ENCODE results near the gene THADA.

THADA gene

GRCh38 chr2:43495727-43496126 is 100.1 kb downstream of the THADA start:
- DNase-seq (ENCODE audit: low read depth in 2 of 2), result no peak

GRCh38 chr2:43493954-43494353 is 101.9 kb downstream of the THADA start:
- no peak for DNase-seq (ENCODE audit: low read depth in 2 of 2)

GRCh38 chr2:43491065-43491639 is 104.7 kb downstream of the THADA start:
- DNase-seq (ENCODE audit: low read depth in 2 of 2), result no peak

GRCh38 chr2:43490252-43490786 is 105.5 kb downstream of the THADA start:
- DNase-seq (ENCODE audit: low read depth in 2 of 2), result no peak

GRCh38 chr2:43488737-43489136 is 107.1 kb downstream of the THADA start:
- no peak for DNase-seq (ENCODE audit: low read depth in 2 of 2)

GRCh38 chr2:43486603-43487002 is 109.2 kb downstream of the THADA start:
- DNase-seq (ENCODE audit: low read depth in 2 of 2), result no peak

- no peak for DNase-seq (ENCODE audit: low read depth in 2 of 2)
Measured at GRCh38 chr2:43484323-43484930, 111.4 kb downstream of the THADA start.

GRCh38 chr2:43482961-43483360 is 112.9 kb downstream of the THADA start:
- no peak for DNase-seq (ENCODE audit: low read depth in 2 of 2)

- DNase-seq (ENCODE audit: low read depth in 2 of 2), result no peak
Measured at GRCh38 chr2:43481927-43482542, 113.8 kb downstream of the THADA start.

- no peak for DNase-seq (ENCODE audit: low read depth in 2 of 2)
Measured at GRCh38 chr2:43480874-43481273, 115.0 kb downstream of the THADA start.

- no peak for DNase-seq (ENCODE audit: low read depth in 2 of 2)
Measured at GRCh38 chr2:43478412-43479086, 117.3 kb downstream of the THADA start.

GRCh38 chr2:43475922-43476321 is 119.9 kb downstream of the THADA start:
- no peak for DNase-seq (ENCODE audit: low read depth in 2 of 2)

GRCh38 chr2:43475137-43475846 is 120.5 kb downstream of the THADA start:
- no peak for DNase-seq (ENCODE audit: low read depth in 2 of 2)

- DNase-seq (ENCODE audit: low read depth in 2 of 2), result no peak
Measured at GRCh38 chr2:43474273-43474672, 121.6 kb downstream of the THADA start.

GRCh38 chr2:43473767-43474166 is 122.1 kb downstream of the THADA start:
- DNase-seq (ENCODE audit: low read depth in 2 of 2), result no peak

- DNase-seq (ENCODE audit: low read depth in 2 of 2), result no peak
Measured at GRCh38 chr2:43472527-43473194, 123.2 kb downstream of the THADA start.

- DNase-seq (ENCODE audit: low read depth in 2 of 2), result no peak
Measured at GRCh38 chr2:43469713-43470112, 126.1 kb downstream of the THADA start.

GRCh38 chr2:43469094-43469493 is 126.7 kb downstream of the THADA start:
- no peak for DNase-seq (ENCODE audit: low read depth in 2 of 2)

GRCh38 chr2:43467891-43468290 is 127.9 kb downstream of the THADA start:
- DNase-seq (ENCODE audit: low read depth in 2 of 2), result no peak

- no peak for DNase-seq (ENCODE audit: low read depth in 2 of 2)
Measured at GRCh38 chr2:43465234-43465633, 130.6 kb downstream of the THADA start.

GRCh38 chr2:43464590-43464989 is 131.2 kb downstream of the THADA start:
- no peak for DNase-seq (ENCODE audit: low read depth in 2 of 2)

Data from stimulated activated CD4-positive, alpha-beta T cell treated with anti-CD3 and anti-CD28 coated beads, Interleukin-15, amount 100 ng/mL, for 48 hours (primary cell).